Psoas muscle (tissue), 8 donors: ENCODE measurements around the gene ERN1. TPM values are rescaled to one million over a fixed set of nuclear protein-coding genes. Genes with fewer than 3 reads are reported as not detected.

Experiments
- ATAC-seq, 4 donors: fragments of 200-7000 bp; cut with Tn5 transposase; one replicate each; pipeline ENCODE4 v1.9.1; 2020; ENCODE audit warnings: moderate library complexity in 3 of 4, mild to moderate bottlenecking in 2 of 4
- DNase-seq, 2 donors: peaks; one replicate each; pipeline ENCODE4 v3.0.0-alpha.2; 2020
- H3K27ac ChIP-seq: fragments of 200-600 bp; one replicate; pipeline ENCODE4 v1.8.0; 2022
- H3K27me3 ChIP-seq, 3 donors: fragments of 200-600 bp in 1 of 3; one replicate each; pipeline versions ENCODE4 v1.6.1 to v1.8.0; 2013 to 2022; ENCODE audit warnings: low read length in 2 of 3, mild to moderate bottlenecking in 2 of 3, moderate library complexity in 1 of 3; ENCODE audit not compliant: insufficient read depth in 3 of 3
- H3K36me3 ChIP-seq, 2 donors: fragments of 200-600 bp in 1 of 2; one replicate each; pipeline versions ENCODE4 v1.6.1 to v1.8.0; 2013 to 2022; ENCODE audit warnings: low read depth in 1 of 2, mild to moderate bottlenecking in 1 of 2, moderate library complexity in 1 of 2; ENCODE audit not compliant: insufficient read depth in 1 of 2
- H3K4me1 ChIP-seq: fragments of 200-600 bp; one replicate; pipeline ENCODE4 v1.8.0; 2022
- H3K4me3 ChIP-seq: fragments of 200-600 bp; one replicate; pipeline ENCODE4 v1.8.0; 2022; ENCODE audit warnings: mild to moderate bottlenecking
- H3K9me3 ChIP-seq: fragments of 200-600 bp; one replicate; pipeline ENCODE4 v1.8.0; 2022
- CTCF ChIP-seq: fragments of 200-600 bp; IDR thresholded peaks from one replicate; pipeline ENCODE4 v1.8.0; 2022; ENCODE audit warnings: antibody characterized with exemption
- WGBS, 3 donors: extraction: QIAGEN DNeasy Blood & Tissue Kit; methylation state at CpG; one replicate each; pipeline versions ENCODE4 v1.1.6 to v1.1.7; 2013; 5-methylcytosine and 5-hydroxymethylcytosine counted together
- intact Hi-C, 2 donors: fragments of 100-400 bp; cut with DNase I; formaldehyde crosslinking; loops; one replicate each; pipeline versions ENCODE4 v1.11.0 to v1.14.2; 2022
- polyA plus RNA-seq, 3 donors: library from polyadenylated mRNA; stranded (reverse); fragments of 200-250 nt; gene quantifications; one replicate each; pipeline ENCODE4 v1.2.3, GENCODE V29; 2013
- total RNA-seq, 4 donors: library from RNA; stranded (reverse); fragmentation: NEBNext Ultra II Directional in 2 of 4; extraction: Animal tissue kit (Norgen Biotek cat#: 25700) in 2 of 4; gene quantifications; one replicate each; pipeline versions ENCODE4 v1.2.1 to v1.2.4, GENCODE V29; 2021 to 2023
- donor health status: healthy with polysubstance abuse.
- donor health status: DM: no; HTN: no; CAD: no; lungs with moderate emphysema.
- donor health status: Bipolar disorder and iron deficiency.
- donor health status: healthy.
- donor health status: DM: yes; HTN: yes; CAD: no.
- donor health status: DM: no; HTN: no; CAD: no.
- donor health status: DM: no; HTN: no; CAD: no.
- donor health status: DM: yes; HTN: yes; CAD: no.

The ERN1 gene
- total and polyA plus RNA-seq, 7 donors, result 2.8 to 16.6 (median 10.6) TPM

- 82 to 89% (median 84%) methylated on average over 3 of the region's 3 CpGs for WGBS, 3 donors
- no peak for TF ChIP-seq CTCF
- Histone ChIP-seq H3K4me3 (no peak overlapping the region), H3K9me3 (no peaks in the 10 kb centered on the region), H3K36me3 (no peaks in the 10 kb centered on the region), H3K27me3 (peaks cover 0 to 7% (median 0%) of the 10 kb centered on the region in 3 donors), H3K4me1 (peaks cover 17% of the 10 kb centered on the region), H3K27ac (no peak overlapping the region)
- intact Hi-C loops, result no loop called here
- DNase-seq (no peak), ATAC-seq (no peak)
These were observed 136.5 kb downstream of the ERN1 start for GRCh38 chr17:63993368-63993985.

- DNase-seq, result no peak
- H3K27me3 ChIP-seq, result no peaks in the 10 kb centered on the region
- intact Hi-C loops, result loop anchor here (2.0 kb wide), 1 partner anchor 73 kb away; the partner anchor contains the start of gene GH1 (in 2 of the 2)
- H3K27ac ChIP-seq, result no peak overlapping the region
- peaks cover 20% of the 10 kb centered on the region for H3K4me1 ChIP-seq
- TF ChIP-seq CTCF, result no peak
- ATAC-seq, result no peak
- 85 to 92% (median 91%) methylated on average over 11 of the region's 11 CpGs for WGBS, 3 donors
- H3K9me3 ChIP-seq, result no peaks in the 10 kb centered on the region
- H3K4me3 ChIP-seq, result no peak overlapping the region
- H3K36me3 ChIP-seq, result no peaks in the 10 kb centered on the region
These were observed 138.3 kb downstream of the ERN1 start for GRCh38 chr17:63991611-63992010.

- no peak for TF ChIP-seq CTCF
- Histone ChIP-seq H3K27ac (peak overlapping the region; percentile 93), H3K27me3 (no peaks in the 10 kb centered on the region), H3K9me3 (no peaks in the 10 kb centered on the region), H3K36me3 (no peaks in the 10 kb centered on the region), H3K4me3 (peak overlapping the region; percentile 66), H3K4me1 (peaks cover 33% of the 10 kb centered on the region)
- no peak for DNase-seq
- no peak for ATAC-seq
- 44 to 62% (median 45%) methylated on average over 21 of the region's 21 CpGs for WGBS, 3 donors
- intact Hi-C loops, result loop anchor here (2.0 to 5.0 kb wide), 2 partner anchors 37 to 71 kb away; partner anchors contain the start of gene GH1 (in 2 of the 2)
These were observed 140.2 kb downstream of the ERN1 start for GRCh38 chr17:63989622-63990345.

Other genes with a start within 250 kb of the ERN1 start
- gene GH2, start 248.2 kb downstream of the ERN1 start, total RNA-seq, result not detected
- gene GH2, start 248.2 kb downstream of the ERN1 start, polyA plus RNA-seq, result not detected
- not detected for gene CSH1, start 233.6 kb downstream of the ERN1 start, total RNA-seq
- gene CSH1, start 233.6 kb downstream of the ERN1 start, polyA plus RNA-seq, result not detected
- gene CSHL1, start 218.9 kb downstream of the ERN1 start, total RNA-seq, result not detected
- not detected for gene CSHL1, start 218.9 kb downstream of the ERN1 start, polyA plus RNA-seq
- not detected for gene GH1, start 211.3 kb downstream of the ERN1 start, total RNA-seq
- not detected for gene GH1, start 211.3 kb downstream of the ERN1 start, polyA plus RNA-seq
- gene CD79B, start 197.8 kb downstream of the ERN1 start, total RNA-seq, result 1 to 10 TPM; 2.8 to 5.7 (median 4.0) TPM
- gene CD79B, start 197.8 kb downstream of the ERN1 start, polyA plus RNA-seq, result 1 to 10 TPM; 1.9 to 3.8 (median 3.7) TPM
- 100 to 1,000 TPM in 2 of 4 donors, 10 to 100 TPM in 2; 45.9 to 137 (median 98.4) TPM for gene SCN4A, start 157.2 kb downstream of the ERN1 start, total RNA-seq
- gene SCN4A, start 157.2 kb downstream of the ERN1 start, polyA plus RNA-seq, result 10 to 100 TPM in 2 of 3 donors, 1 to 10 TPM in 1; 3.8 to 34.9 (median 14.7) TPM
- under 1 TPM in 3 of 4 donors, not detected in 1; 0.19 to 0.47 (median 0.25) TPM for gene PRR29, start 131.8 kb downstream of the ERN1 start, total RNA-seq
- gene PRR29, start 131.8 kb downstream of the ERN1 start, polyA plus RNA-seq, result under 1 TPM; 0.09 to 0.13 (median 0.11) TPM
- gene ICAM2, start 109.5 kb downstream of the ERN1 start, total RNA-seq, result 10 to 100 TPM; 22.5 to 34.8 (median 26.8) TPM
- gene ICAM2, start 109.5 kb downstream of the ERN1 start, polyA plus RNA-seq, result 10 to 100 TPM; 20.4 to 50.0 (median 34.0) TPM
- gene TEX2, start 133.1 kb upstream of the ERN1 start, total RNA-seq, result 10 to 100 TPM; 45.7 to 72.7 (median 55.7) TPM
- gene TEX2, start 133.1 kb upstream of the ERN1 start, polyA plus RNA-seq, result 10 to 100 TPM; 29.4 to 57.1 (median 42.9) TPM